Left ventricle myocardium inferior (tissue), 1 donor: ENCODE data around the gene MYOCD. TPM values are rescaled to one million over a fixed set of nuclear protein-coding genes. Genes with fewer than 3 reads are reported as not detected.

Experiments
- DNase-seq: peaks from one replicate; pipeline ENCODE4 v3.0.0-alpha.2; 2020
- H3K27ac ChIP-seq: fragments of 200-600 bp; replicated peaks from 2 replicates; pipeline ENCODE4 v1.8.0; 2021
- H3K27me3 ChIP-seq: fragments of 200-600 bp; 2 replicates; pipeline ENCODE4 v1.8.0; 2021; ENCODE audit warnings: low read depth
- H3K36me3 ChIP-seq: fragments of 200-600 bp; 2 replicates; pipeline ENCODE4 v1.8.0; 2021
- H3K4me1 ChIP-seq: fragments of 200-600 bp; 2 replicates; pipeline ENCODE4 v1.8.0; 2021
- H3K4me3 ChIP-seq: fragments of 200-600 bp; 2 replicates; pipeline ENCODE4 v1.8.0; 2021; ENCODE audit warnings: mild to moderate bottlenecking, moderate library complexity
- H3K9me3 ChIP-seq: fragments of 200-600 bp; replicated peaks from 2 replicates; pipeline ENCODE4 v1.8.0; 2021
- CTCF ChIP-seq: fragments of 200-600 bp; IDR thresholded peaks from 2 replicates; pipeline ENCODE4 v1.8.0; 2021; ENCODE audit warnings: antibody characterized with exemption, mild to moderate bottlenecking, borderline replicate concordance
- intact Hi-C: fragments of 100-400 bp; cut with micrococcal nuclease; formaldehyde crosslinking; loops from one replicate; pipeline ENCODE4 v1.11.0; 2022
- total RNA-seq: library from RNA; stranded (reverse); fragmentation: NEBNext Ultra II Directional; extraction: Animal tissue kit (Norgen Biotek cat#: 25700); gene quantifications from one replicate; pipeline ENCODE4 v1.2.1, GENCODE V29; 2021
- donor health status: DM: no; HTN: yes; CAD: no; lungs with severe emphysema.

The MYOCD gene
- total RNA-seq, 1 donor from 2014 or later = 57.3 TPM

DNA sequence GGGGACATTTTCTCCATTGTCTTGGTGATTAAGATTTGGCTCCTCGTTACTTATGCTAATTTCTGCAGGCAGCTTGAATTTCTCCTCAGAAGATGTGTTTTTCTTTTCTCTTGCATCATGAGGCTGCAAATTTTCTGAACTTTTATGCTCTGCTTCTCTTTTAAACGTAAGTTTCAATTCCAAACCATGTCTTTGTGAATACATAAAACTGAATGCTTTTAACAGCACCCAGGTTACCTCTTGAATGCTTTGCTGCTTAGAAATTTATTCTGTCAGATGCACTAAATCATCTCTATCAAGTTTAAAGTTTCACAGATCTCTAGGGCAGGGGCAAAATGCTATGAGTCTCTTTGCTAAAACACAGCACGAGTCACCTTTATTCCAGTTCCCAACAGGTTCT lies 143.0 kb downstream of the MYOCD start:
- intact Hi-C loops = no loop called here
- no peak for TF ChIP-seq CTCF
- DNase-seq = no peak
- no peaks in the 10 kb centered on the region for H3K36me3 ChIP-seq
- no peak overlapping the region for H3K27ac ChIP-seq
- H3K4me3 ChIP-seq = no peak overlapping the region
- H3K4me1 ChIP-seq = no peaks in the 10 kb centered on the region
- H3K9me3 ChIP-seq = peaks cover 14% of the 10 kb centered on the region
- no peaks in the 10 kb centered on the region for H3K27me3 ChIP-seq

- TF ChIP-seq CTCF = no peak
Measured at GRCh38 chr17:12812877-12813276, 147.2 kb downstream of the MYOCD start.

GRCh38 chr17:12813664-12814063 lies 148.0 kb downstream of the MYOCD start:
- no peak for DNase-seq
- Histone ChIP-seq H3K27me3 (no peaks in the 10 kb centered on the region), H3K4me3 (no peak overlapping the region), H3K36me3 (no peaks in the 10 kb centered on the region), H3K9me3 (peaks cover 15% of the 10 kb centered on the region), H3K27ac (no peak overlapping the region), H3K4me1 (no peaks in the 10 kb centered on the region)
- TF ChIP-seq CTCF = no peak
- intact Hi-C loops = no loop called here

More at GRCh38 chr17:12812877-12813276, 147.2 kb downstream of the MYOCD start:
- H3K36me3 ChIP-seq = no peaks in the 10 kb centered on the region
- no peak for DNase-seq
- no peaks in the 10 kb centered on the region for H3K27me3 ChIP-seq
- peaks cover 14% of the 10 kb centered on the region for H3K9me3 ChIP-seq
- intact Hi-C loops = no loop called here
- H3K4me1 ChIP-seq = no peaks in the 10 kb centered on the region
- no peak overlapping the region for H3K27ac ChIP-seq
- no peak overlapping the region for H3K4me3 ChIP-seq

GRCh38 chr17:12814718-12815117 lies 149.0 kb downstream of the MYOCD start:
- no peaks in the 10 kb centered on the region for H3K27me3 ChIP-seq
- no peak for TF ChIP-seq CTCF
- intact Hi-C loops = no loop called here

DNA sequence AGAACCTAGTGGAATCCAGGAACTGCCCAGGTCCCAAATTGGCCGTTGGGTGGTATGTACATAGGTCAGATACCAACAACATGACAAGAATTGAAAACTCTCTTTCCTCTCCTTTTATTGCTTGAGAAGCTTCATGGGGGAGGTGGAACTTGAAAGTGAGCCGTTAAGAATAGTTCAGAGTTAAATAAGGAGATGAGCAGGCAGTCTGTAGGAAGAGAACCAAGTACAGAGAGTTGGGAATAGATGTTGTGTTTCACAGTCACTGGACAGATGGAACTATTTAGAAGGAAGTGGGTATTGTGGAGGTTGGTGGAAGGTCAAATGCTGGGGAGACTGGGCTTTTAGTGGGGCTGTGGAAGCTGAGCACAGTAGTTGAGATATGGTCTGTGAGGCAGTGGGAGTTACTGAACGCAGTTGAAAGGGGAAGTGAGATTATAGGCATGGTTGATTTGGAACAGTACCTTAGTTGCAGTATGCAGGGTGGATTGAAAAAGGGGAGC lies 150.0 kb downstream of the MYOCD start:
- DNase-seq = no peak
- Histone ChIP-seq H3K4me1 (no peaks in the 10 kb centered on the region), H3K4me3 (no peak overlapping the region), H3K27ac (no peak overlapping the region), H3K27me3 (no peaks in the 10 kb centered on the region), H3K9me3 (peaks cover 12% of the 10 kb centered on the region), H3K36me3 (no peaks in the 10 kb centered on the region)
- TF ChIP-seq CTCF = no peak
- intact Hi-C loops = no loop called here

More at GRCh38 chr17:12814718-12815117, 149.0 kb downstream of the MYOCD start:
- Histone ChIP-seq H3K4me1 (no peaks in the 10 kb centered on the region), H3K4me3 (no peak overlapping the region), H3K36me3 (no peaks in the 10 kb centered on the region), H3K27ac (no peak overlapping the region), H3K9me3 (peaks cover 12% of the 10 kb centered on the region)
- DNase-seq = no peak

Other genes with a start within 250 kb of the MYOCD start
- 7.2 TPM for gene ARHGAP44, start 123.6 kb downstream of the MYOCD start, total RNA-seq